Measurements from ENCODE around the gene ZNF783. TPM values are rescaled to one million over a fixed set of nuclear protein-coding genes. Genes with fewer than 3 reads are reported as not detected.
"Not testable (repeated sequence)": the region's sequence is repeated elsewhere in the genome, so short reads cannot be mapped to it uniquely, and the experiment has no call there.

ZNF783 gene
- total and polyA plus RNA-seq, 9 donors: 5.5 to 27.6 (median 17.0) TPM

DNA sequence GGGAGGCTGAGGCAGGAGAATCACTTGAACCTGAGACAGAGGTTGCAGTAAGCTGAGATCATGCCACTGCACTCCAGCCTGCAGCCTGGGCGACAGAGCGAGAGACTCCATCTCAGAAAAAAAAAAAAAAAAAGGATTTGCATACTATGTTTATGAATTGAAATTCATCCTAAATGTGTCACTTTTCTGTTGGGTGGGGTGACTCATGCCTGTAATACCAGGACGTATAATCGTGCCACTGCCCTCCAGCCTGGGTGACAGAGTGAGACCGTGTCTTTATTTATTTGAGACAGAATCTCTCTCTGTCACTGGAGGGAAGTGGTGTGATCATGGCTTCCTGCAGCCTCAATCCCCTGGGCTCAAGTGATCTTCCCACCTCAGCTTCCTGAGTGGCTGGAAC lies 16.8 kb upstream of the ZNF783 start:
- no peak for DNase-seq
- no peaks in the 10 kb centered on the region for H3K36me3 ChIP-seq
- WGBS, 3 donors: 81 to 90% (median 86%) methylated on average over 5 of the region's 5 CpGs
- TF ChIP-seq POLR2A (IDR thresholded peaks at IDR 0.05) (no peak), EP300 (IDR thresholded peaks at IDR 0.05) (no peak), CTCF (IDR thresholded peaks at IDR 0.05) (no peak)
- H3K27me3 ChIP-seq: no peaks in the 10 kb centered on the region
- H3K27ac ChIP-seq: no peak overlapping the region
- H3K9me3 ChIP-seq: peaks cover 0 to 2% of the 10 kb centered on the region in 2 donors
- no peak overlapping the region for H3K4me3 ChIP-seq
- intact Hi-C loops (cut with DNase I): loop anchor here in 1 of 4 donors (5.0 kb wide), 1 partner anchor 1997 kb away; no protein-coding TSS in a partner anchor
- peaks cover 7% of the 10 kb centered on the region for H3K4me1 ChIP-seq (ENCODE audit: insufficient read depth)

GRCh38 chr7:149245744-149246143 lies 16.3 kb upstream of the ZNF783 start:
- H3K9me3 ChIP-seq: peaks cover 0 to 2% of the 10 kb centered on the region in 2 donors
- intact Hi-C loops (cut with DNase I): loop anchor here in 1 of 4 donors (5.0 kb wide), 1 partner anchor 1997 kb away; no protein-coding TSS in a partner anchor
- WGBS, 3 donors: 78 to 90% (median 81%) methylated on average over 5 of the region's 5 CpGs
- no peak for TF ChIP-seq EP300 (IDR thresholded peaks at IDR 0.05)
- no peak for TF ChIP-seq CTCF (IDR thresholded peaks at IDR 0.05)
- no peak for TF ChIP-seq POLR2A (IDR thresholded peaks at IDR 0.05)
- H3K4me3 ChIP-seq: no peak overlapping the region
- peaks cover 2% of the 10 kb centered on the region for H3K4me1 ChIP-seq (ENCODE audit: insufficient read depth)
- no peak overlapping the region for H3K27ac ChIP-seq
- H3K36me3 ChIP-seq: no peaks in the 10 kb centered on the region
- no peaks in the 10 kb centered on the region for H3K27me3 ChIP-seq
- DNase-seq: no peak

DNA sequence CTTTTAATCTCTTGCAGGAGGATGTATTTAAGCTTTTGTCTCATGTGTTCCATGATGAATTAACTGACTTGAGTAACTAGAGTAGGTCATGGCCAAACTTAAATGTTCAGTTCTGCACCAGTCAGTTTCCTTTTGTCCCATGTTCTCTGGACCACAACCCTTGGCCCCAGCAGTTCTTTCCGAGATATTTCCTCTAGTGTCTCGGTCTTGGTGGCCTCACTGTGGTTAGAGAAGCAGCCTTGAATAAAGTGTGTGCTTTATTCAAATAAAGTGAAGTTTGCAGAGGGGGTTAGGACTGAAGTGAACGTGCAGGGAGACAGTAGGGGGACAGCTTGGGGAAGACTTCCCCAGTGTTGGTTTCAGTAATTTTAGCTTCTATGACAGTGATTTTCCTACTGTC lies 13.2 kb upstream of the ZNF783 start:
- intact Hi-C loops (cut with DNase I): loop anchor here in 1 of 4 donors (5.0 kb wide), 1 partner anchor 1994 kb away; no protein-coding TSS in a partner anchor
- Histone ChIP-seq H3K27ac (no peak overlapping the region), H3K9me3 (no peaks in the 10 kb centered on the region), H3K36me3 (no peaks in the 10 kb centered on the region), H3K4me3 (no peak overlapping the region), H3K4me1 (ENCODE audit: insufficient read depth) (no peaks in the 10 kb centered on the region), H3K27me3 (no peaks in the 10 kb centered on the region)
- no peak for DNase-seq
- TF ChIP-seq POLR2A (IDR thresholded peaks at IDR 0.05): no peak
- TF ChIP-seq EP300 (IDR thresholded peaks at IDR 0.05): no peak
- no peak for TF ChIP-seq CTCF (IDR thresholded peaks at IDR 0.05)
- 69 to 74% (median 74%) methylated on average over 3 of the region's 3 CpGs for WGBS, 3 donors

- H3K36me3 ChIP-seq: not testable (repeated sequence)
- 88 to 92% (median 89%) methylated on average over 18 of the region's 18 CpGs for WGBS, 3 donors
Measured at GRCh38 chr7:149250151-149250550, 11.8 kb upstream of the ZNF783 start.

GRCh38 chr7:149251518-149251917 lies 10.5 kb upstream of the ZNF783 start:
- H3K27ac ChIP-seq; H3K27me3 ChIP-seq; H3K4me3 ChIP-seq; H3K4me1 ChIP-seq (ENCODE audit: insufficient read depth); intact Hi-C loops (cut with DNase I); H3K36me3 ChIP-seq; DNase-seq; H3K9me3 ChIP-seq: not testable (repeated sequence)
- WGBS, 3 donors: 95 to 96% (median 96%) methylated on average over 10 of the region's 10 CpGs

More at GRCh38 chr7:149250151-149250550, 11.8 kb upstream of the ZNF783 start:
- H3K4me3 ChIP-seq; H3K9me3 ChIP-seq; H3K27ac ChIP-seq; H3K4me1 ChIP-seq (ENCODE audit: insufficient read depth); H3K27me3 ChIP-seq; intact Hi-C loops (cut with DNase I); DNase-seq: not testable (repeated sequence)

Measured in ovary (tissue), 9 donors.